Stimulated activated CD8-positive, alpha-beta memory T cell treated with anti-CD3 and anti-CD28 coated beads, Interleukin-4, amount 100 ng/mL, for 4 hours (primary cell): ENCODE measurements around the gene SRSF8.
A peak's percentile ranks its signal among the peaks of the same experiment; 100 is the strongest.

ENCODE experiments used
- DNase-seq, 2 donors: peaks; one replicate each; pipeline ENCODE4 v3.0.0-alpha.2; 2020; ENCODE audit warnings: low read depth in 2 of 2, low spot score in 1 of 2

SRSF8 gene

GRCh38 chr11:95067841-95068219, 1.1 kb downstream of the SRSF8 start:
- DNase-seq = peak in 1 of 2 donors; percentile 11

DNA sequence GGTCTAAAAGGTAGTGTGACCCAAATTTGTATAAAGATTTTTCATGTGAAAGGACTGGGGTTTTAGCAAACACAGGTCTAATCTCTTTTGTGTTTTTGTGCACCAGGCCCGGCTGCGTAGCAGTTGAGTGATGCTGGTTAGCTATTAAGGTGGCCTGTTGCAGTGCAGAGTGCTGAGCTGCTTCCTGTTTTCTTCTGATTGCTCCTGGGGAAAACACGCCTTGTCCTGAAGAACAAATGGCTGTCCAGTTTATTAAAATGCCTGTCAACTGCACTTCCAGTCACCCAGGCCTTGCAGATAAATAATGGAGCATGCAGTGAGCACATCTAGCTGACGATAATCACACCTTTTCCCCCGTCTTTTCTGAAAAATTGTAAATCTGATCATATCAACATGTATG, 1.8 kb downstream of the SRSF8 start:
- peak; percentile 17 to 24 for DNase-seq

- DNase-seq = no peak
Observed at GRCh38 chr11:95070471-95070870, 3.8 kb downstream of the SRSF8 start.

DNA sequence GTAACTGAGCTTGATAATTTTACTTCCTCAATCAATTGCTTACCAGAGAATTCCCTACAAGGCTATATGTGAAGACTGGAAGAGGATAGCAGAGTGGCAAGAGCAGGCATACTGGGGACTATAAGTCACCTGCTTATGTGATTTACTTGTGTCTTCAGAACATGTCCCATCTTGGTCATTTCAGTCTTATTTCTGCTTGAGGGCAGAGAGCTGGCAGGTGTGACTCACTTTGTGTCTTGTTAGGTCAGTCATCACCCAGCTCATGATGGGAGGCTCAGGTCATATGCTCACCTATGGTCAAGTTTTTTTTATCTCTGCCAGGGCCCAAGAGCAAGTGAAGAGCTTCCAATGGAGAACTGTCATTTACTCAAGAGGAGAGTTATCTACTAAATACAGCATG, 6.2 kb downstream of the SRSF8 start:
- DNase-seq = no peak

GRCh38 chr11:95074792-95075563, 8.3 kb downstream of the SRSF8 start:
- no peak for DNase-seq

- no peak for DNase-seq
Observed at GRCh38 chr11:95076416-95076815, 9.7 kb downstream of the SRSF8 start.

DNA sequence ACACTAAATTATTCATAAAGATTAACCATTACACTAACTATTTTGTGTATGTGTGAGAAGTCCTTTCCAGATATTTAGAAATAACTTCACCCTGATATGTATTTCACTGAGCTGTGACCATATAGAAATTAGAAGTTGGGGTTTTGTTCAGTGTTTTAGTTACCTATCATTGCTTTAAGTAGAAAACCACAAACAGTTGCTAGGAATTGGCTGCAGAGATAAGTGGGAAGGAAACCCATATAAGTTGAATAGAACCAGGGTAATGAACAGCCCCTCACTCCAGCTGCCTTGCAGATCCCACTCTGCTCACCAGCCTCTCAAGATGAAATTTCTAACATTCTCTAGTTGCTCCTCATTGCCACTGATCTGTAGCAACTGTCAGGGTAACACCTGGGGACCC, 10.3 kb downstream of the SRSF8 start:
- no peak for DNase-seq

GRCh38 chr11:95078526-95078925, 11.8 kb downstream of the SRSF8 start:
- DNase-seq = no peak

DNA sequence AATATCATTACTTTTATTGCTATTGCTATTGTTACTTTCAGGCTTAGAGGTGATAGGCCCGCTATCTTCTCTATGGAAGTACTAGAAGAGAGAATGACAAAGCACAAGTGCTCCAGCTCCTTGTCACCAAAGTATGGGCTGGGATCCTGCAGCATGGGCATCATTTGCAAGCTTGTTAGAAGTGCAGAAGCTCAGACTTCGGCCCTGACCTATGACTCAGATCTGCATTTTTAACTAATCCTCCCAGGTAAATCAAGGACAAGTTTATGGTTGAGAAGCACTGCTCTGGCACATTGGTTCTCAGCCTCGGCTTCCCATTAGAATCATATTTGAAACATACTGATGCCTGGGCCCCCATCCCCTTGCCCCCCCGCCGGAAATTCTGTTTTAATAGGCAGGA, 14.3 kb downstream of the SRSF8 start:
- no peak for DNase-seq

DNA sequence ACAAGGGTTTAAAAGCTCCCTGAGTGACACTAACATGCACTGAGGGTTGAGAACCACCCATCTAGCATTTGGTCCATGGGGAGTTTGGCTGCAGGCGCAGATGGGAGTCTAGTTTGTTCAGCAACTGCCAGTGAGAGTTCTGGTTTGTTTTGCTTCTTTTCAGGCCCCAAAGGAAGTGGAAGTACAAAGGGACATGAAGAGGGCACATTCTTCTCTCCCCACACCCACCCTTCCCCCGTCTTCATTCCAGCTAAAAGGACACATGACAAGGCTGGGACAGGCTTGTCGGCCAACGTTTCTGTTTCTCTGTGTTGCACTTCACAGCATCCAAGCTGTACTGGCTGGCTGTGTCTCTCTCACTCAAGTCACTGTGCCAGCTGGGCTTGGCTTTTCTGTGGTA, 14.7 kb downstream of the SRSF8 start:
- DNase-seq = no peak

DNA sequence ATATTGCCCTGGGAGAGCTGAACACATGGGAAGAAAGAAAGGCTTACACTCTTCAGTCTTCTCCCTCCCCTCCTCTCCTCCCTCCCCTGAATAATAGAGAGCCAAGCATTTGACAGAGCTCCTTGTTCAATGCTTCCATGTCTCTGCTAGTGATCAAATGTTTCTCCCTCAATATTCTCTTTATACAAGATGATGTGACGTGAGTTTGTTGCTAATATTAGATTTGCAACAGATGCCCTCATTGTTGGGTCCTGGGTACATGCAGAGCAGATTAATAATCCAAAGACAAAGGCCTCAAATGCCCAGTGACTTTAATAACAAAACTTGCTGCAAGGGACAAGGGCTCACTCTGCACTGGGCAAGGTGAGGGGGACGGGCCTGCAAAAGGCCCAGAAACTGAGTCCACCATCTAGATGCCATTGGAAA, 15.9 kb downstream of the SRSF8 start:
- no peak for DNase-seq

GRCh38 chr11:95084509-95084908, 17.8 kb downstream of the SRSF8 start:
- DNase-seq = no peak

DNA sequence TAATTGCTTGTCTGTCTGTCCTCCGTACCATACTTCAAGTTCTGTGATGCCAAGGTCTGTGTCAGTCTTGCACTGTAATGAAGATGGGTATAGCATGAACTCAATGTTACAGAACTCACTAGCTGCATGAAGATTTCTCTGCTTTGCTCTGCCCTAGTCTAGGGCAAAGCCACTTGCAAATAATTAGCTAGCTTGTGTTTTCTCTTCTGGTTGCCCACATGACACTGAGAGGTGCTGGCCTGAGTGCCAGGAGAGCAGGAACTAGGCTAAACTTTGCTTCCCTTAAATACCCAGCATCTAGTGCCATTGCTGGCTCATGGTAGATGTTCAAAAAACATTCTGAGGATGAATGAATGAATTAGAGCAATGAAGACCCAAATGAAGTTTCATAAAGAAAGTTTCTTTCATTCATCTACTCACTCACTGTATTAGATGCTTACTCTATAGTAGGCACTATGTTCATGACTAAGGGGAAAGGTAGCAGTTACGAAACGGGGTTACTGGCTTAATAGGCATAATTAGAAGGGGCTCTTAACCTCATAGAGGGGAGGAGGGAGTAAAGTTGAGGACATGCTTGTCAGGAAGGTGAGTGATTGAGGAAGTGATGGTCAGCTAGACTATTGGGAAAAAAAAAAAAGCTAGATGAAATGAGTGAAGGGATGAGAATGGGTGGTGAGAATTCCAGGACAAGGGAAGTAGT, 18.5 kb downstream of the SRSF8 start:
- DNase-seq = no peak

GRCh38 chr11:95086151-95086550, 19.4 kb downstream of the SRSF8 start:
- no peak for DNase-seq

GRCh38 chr11:95086836-95087570, 20.3 kb downstream of the SRSF8 start:
- no peak for DNase-seq

DNA sequence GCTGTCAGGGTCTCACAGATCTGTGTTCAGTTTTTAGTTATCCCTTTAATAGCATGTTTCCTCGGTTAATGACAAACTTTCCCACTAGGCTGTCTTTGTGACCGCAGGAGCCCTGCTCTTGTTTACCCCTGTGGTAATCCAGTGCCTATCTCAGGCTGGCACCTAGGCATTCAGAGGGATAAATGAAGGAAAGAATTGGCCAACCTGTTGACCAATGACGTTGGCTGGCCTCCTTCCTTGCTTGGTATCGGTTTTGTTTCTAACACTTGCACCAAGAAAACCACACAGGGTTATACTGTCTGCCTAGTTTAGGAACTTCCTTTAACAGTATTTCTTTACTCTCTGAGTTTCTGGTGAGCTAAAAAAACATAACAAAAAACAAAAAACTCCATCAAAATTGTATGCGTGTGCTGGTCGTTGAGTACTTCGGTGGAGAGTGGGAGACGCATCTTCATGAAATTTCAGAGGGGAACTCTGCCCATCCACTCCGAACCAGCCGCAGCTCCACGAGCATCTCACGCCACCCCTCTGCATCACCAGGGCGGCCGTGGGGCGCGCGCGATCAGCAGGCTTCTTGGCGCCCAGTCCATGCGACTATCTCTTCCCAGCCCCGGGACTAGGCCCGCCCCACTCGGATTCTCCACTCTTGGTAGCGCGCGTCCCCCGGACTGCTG, 22.4 kb downstream of the SRSF8 start:
- no peak for DNase-seq

DNA sequence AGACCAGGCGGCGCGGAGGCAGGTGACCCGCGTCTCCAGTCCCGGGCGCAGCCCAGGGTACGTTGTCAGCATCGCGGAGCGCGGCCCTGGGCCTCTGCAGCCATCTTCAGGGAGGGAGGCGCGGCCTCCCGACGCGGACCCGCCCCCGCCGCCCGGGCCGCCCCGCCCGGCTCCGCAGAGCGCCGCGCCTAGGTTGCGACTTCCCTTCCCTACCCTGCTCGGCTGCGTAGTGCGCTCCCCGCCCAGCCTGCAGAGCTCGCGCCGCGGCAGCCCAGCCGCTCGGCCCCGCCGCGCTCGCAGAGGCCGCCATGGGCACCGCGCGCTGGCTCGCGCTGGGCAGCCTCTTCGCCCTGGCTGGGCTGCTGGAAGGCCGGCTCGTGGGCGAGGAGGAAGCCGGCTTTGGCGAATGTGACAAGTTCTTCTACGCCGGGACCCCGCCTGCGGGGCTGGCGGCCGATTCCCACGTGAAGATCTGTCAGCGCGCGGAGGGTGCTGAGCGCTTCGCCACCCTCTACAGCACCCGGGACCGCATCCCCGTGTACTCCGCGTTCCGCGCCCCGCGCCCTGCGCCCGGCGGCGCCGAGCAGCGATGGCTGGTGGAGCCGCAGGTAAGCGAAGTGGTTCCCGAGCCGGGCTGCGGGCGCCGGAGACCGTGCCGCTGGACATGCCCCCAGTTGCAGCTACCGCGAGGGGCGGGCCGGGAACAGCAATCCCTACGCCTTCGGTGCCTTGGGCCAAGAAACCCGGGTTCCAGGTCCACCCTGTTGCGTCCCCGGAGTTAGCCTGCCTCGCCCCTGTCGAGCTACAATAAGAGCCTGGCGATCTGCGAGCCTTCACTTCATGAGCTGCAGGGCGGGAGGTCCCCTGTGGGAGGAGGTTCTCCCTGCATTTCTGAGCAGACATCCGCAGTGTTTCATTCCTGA, 23.2 kb downstream of the SRSF8 start, which contains the start of gene ENDOD1:
TSS of gene ENDOD1 (plus strand) at position 227 of the 923 bp plus-strand sequence. CDS start at position 309, 82 bp downstream.
- DNase-seq = peak; percentile 52 to 66

- DNase-seq = no peak
Observed at GRCh38 chr11:95091663-95092180, 25.0 kb downstream of the SRSF8 start.

DNA sequence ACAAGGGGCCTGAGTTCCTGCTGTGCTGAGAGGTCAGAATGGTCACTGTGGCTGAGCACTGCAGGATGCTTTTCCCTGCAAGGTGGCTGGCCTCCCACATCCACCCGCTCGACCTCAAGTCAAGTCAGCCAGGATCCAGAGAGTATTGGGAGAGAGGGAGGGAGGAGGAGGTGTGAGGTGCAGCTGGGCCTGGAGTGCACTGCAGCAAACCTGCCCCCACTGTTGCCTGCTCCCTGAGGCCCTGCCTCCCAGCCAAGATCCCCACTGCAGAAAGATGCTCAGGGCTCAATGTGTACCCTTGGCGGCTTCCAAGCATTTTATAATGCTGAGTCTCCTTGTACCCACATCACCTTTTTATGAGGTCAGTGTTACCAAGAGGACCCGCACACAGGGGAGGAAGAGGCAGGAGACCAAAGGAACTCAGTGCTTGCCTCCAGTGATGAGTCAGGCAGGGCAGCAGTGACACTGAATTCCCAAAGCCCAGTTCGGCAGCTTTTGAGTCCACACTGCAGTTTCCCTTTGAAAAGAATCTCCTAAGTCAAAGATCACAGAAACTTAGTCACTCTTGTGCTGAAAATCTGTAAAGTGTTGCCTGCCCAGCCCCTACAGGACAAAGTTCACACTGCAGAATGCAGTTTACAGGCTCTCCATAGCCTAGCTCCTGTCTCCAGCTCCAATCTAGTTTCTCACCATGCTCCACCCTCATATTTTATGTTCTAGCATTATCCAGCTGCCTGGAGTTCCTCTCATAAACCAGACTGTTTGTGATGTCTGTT, 26.0 kb downstream of the SRSF8 start:
- DNase-seq = no peak
